ENCODE results near the gene APP. TPM values are rescaled to one million over a fixed set of nuclear protein-coding genes. Genes with fewer than 3 reads are reported as not detected.
"Not testable (repeated sequence)": the region's sequence is repeated elsewhere in the genome, so short reads cannot be mapped to it uniquely, and the experiment has no call there.

The APP gene
- total RNA-seq, 1 donor, result 404 TPM

DNA sequence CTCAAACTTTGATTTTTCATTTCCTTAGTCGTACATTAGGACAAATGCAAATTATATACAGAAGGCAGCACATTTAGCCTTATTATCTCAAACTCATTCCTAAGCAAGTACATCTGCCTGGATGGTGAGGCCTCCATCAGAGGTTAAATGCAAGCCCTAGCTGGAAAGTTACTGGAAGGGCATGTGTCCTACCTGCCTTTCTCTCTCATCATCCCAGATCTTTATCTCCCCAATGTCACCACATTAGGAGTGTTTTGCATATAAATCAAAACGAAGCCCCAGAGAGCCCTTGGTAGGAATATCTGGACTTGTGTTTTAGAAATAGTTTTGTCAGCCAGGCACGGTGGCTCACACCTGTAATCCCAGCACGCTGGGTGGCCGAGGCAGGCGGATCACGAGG is 35.0 kb downstream of the APP start:
- no peak overlapping the region for H3K4me3 ChIP-seq (ENCODE audit: low read depth, low read length)
- TF ChIP-seq, protein P1, sequence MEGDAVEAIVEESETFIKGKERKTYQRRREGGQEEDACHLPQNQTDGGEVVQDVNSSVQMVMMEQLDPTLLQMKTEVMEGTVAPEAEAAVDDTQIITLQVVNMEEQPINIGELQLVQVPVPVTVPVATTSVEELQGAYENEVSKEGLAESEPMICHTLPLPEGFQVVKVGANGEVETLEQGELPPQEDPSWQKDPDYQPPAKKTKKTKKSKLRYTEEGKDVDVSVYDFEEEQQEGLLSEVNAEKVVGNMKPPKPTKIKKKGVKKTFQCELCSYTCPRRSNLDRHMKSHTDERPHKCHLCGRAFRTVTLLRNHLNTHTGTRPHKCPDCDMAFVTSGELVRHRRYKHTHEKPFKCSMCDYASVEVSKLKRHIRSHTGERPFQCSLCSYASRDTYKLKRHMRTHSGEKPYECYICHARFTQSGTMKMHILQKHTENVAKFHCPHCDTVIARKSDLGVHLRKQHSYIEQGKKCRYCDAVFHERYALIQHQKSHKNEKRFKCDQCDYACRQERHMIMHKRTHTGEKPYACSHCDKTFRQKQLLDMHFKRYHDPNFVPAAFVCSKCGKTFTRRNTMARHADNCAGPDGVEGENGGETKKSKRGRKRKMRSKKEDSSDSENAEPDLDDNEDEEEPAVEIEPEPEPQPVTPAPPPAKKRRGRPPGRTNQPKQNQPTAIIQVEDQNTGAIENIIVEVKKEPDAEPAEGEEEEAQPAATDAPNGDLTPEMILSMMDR (IDR thresholded peaks at IDR 0.05; ENCODE audit: insufficient read depth, low read length), result no peak
- DNase-seq (ENCODE audit: low read depth), result no peak

DNA sequence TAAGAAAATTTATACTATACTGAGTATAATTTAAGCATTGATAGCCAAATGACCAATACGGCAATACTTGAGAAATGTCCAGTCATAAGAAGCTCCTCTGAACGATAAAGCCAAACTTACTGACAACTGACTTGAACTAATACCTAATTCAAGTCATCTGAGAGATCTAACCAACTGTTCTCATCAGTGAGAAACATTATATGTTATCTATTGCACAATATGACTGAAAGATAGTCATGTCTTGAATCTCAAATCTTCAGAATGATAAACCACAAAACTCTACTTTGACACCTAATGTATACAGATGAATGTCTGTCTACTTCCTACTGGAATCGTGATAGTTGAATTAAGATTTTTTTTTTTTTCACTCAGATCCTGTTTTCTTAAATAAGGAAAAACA is 39.0 kb downstream of the APP start:
- TF ChIP-seq, protein P1 (IDR thresholded peaks at IDR 0.05; ENCODE audit: insufficient read depth, low read length), result no peak
- DNase-seq (ENCODE audit: low read depth), result no peak
- H3K4me3 ChIP-seq (ENCODE audit: low read depth, low read length), result no peak overlapping the region

DNA sequence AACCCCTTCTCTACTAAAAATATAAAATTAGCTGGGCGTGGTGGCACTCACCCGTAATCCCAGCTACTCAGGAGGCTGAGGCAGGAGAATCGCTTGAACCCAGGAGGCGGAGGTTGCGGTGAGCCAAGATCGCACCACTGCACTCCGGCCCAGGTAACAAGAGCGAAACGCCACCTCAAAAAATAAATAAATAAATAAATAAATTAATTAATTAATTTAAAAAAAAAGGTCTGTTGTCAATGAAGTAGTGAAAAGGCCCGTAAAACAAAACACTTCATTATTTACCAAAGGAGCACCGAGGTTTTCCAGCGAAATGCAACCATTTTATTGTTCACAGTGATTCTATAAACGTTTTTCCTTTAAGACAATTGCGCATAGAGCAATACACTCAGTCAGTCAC is 39.5 kb downstream of the APP start:
- H3K4me3 ChIP-seq (ENCODE audit: low read depth, low read length); DNase-seq (ENCODE audit: low read depth): not testable (repeated sequence)

DNA sequence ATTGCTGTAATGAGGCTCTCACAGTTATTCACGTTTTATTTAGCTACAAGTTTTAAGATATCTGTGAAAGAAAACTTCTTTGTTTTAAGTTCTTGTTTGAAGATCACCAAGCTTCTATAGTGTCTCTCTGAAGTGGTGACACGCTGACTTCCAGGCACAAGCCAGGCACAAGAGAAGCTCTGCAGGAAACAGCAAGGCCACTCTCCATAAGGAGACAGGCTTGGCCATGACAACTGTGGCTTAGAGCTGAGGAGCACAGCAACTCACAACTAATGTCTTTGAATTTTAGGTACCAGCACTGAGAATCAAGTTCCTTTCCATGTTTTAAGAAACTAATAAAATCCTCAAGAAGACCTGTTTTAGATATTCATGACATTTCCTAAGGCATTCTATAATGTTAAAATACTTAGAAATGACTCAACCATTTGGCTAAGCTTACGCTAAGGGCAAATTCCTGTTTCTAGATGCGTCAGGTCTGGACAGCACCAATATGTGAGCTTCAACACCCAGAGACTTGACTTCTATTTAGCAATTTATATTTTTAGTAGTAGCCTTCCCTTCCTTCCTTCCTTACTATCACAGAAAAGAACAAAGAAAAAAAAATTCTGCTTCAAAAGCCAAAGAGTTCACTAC is 40.2 kb downstream of the APP start:
- H3K4me3 ChIP-seq (ENCODE audit: low read depth, low read length), result no peak overlapping the region
- DNase-seq (ENCODE audit: low read depth), result peak; percentile 64
- TF ChIP-seq, protein P1 (IDR thresholded peaks at IDR 0.05; ENCODE audit: insufficient read depth, low read length), result no peak

DNA sequence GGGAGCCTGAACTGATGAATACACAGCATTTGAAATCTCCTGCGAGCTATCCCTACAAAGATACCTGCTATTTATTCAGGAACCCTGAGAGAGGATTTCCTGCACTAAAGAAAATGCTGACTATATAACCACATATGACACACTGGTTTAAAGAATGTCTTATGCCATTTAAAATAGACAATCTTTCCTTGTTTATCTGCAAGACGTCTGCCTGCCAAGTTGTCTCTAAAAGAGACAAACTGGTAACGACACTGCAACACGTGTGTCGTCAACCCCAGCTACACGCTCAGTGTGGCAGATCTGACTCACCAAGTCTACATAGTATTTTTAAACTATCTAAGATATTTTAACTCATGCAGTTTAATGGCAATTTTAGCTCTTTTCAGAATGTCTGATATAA is 42.7 kb downstream of the APP start:
- TF ChIP-seq, protein P1 (IDR thresholded peaks at IDR 0.05; ENCODE audit: insufficient read depth, low read length), result no peak
- no peak overlapping the region for H3K4me3 ChIP-seq (ENCODE audit: low read depth, low read length)
- DNase-seq (ENCODE audit: low read depth), result peak; percentile 43

DNA sequence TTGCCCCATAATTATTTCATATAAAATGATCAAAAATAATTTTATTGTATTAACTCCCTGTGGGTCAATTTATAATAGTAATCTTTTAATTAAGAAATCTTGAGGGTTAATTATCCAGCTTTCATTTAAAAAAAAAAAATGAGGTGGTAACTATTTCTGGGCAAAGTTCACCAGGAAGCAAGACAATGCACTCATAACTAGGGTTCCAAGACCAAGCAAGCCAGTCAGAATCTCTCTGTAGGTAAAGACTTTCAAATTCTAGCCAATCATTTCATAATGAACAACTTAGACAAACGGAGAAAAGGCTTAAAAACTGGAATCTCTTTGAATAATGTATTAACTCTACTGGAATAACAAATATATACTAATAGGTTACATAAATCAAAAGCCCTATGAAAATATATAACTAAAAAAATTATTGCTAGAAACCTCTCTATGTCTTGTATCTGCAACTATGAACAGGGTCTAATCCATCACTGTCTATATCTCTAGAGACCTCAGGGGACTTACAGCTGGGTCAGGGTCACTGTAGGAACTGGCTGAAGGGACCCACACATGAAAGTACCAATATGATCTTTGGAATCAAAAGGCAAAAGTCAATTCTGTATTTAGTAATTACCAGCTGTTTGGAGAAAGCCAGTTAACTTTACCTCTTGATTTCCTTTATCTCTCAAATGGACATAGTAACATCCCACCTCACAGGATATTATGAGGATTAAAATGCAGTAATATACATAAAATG is 43.3 kb downstream of the APP start:
- no peak for DNase-seq (ENCODE audit: low read depth)
- no peak overlapping the region for H3K4me3 ChIP-seq (ENCODE audit: low read depth, low read length)
- TF ChIP-seq, protein P1 (IDR thresholded peaks at IDR 0.05; ENCODE audit: insufficient read depth, low read length), result no peak

DNA sequence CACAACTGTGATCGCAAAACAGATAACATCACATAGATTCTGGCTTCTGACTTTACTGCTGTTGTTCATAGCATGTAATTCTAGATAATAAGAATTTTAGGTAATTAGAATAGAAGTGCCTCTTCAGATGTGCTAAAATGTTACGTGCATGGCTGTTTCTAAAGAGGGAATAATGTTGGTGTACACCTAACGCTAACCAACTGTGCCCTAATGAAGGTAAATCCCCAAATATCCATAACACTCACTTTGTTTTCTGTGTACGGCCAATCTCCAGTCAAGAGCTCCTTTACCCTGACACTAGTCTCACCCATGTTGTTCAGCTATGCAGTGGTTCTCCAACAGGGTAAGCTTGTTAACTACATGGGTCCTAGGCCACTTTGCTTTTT is 44.4 kb downstream of the APP start:
- H3K4me3 ChIP-seq (ENCODE audit: low read depth, low read length), result no peak overlapping the region
- TF ChIP-seq, protein P1 (IDR thresholded peaks at IDR 0.05; ENCODE audit: insufficient read depth, low read length), result no peak
- DNase-seq (ENCODE audit: low read depth), result no peak
